OCI-LY7 (cell line): ENCODE measurements around the gene YPEL4.

Experiments used
- EZH2phosphoT487 ChIP-seq: fragments of 200-600 bp; sonication (generic); IDR thresholded peaks from 2 replicates; pipeline ENCODE4 v1.6.1; 2018; ENCODE audit warnings: low read depth, borderline replicate concordance, mild to moderate bottlenecking, mixed run types, antibody characterized with exemption, low read length, moderate library complexity, mixed read lengths
- TF ChIP-seq, protein P1 (sequence below): fragments of 200-600 bp; sonication (generic); conservative IDR thresholded peaks from 2 replicates; pipeline ENCODE4 v1.5.1; 2014; ENCODE audit warnings: mild to moderate bottlenecking, antibody characterized with exemption, low read length, moderate library complexity, mixed read lengths

DNA sequence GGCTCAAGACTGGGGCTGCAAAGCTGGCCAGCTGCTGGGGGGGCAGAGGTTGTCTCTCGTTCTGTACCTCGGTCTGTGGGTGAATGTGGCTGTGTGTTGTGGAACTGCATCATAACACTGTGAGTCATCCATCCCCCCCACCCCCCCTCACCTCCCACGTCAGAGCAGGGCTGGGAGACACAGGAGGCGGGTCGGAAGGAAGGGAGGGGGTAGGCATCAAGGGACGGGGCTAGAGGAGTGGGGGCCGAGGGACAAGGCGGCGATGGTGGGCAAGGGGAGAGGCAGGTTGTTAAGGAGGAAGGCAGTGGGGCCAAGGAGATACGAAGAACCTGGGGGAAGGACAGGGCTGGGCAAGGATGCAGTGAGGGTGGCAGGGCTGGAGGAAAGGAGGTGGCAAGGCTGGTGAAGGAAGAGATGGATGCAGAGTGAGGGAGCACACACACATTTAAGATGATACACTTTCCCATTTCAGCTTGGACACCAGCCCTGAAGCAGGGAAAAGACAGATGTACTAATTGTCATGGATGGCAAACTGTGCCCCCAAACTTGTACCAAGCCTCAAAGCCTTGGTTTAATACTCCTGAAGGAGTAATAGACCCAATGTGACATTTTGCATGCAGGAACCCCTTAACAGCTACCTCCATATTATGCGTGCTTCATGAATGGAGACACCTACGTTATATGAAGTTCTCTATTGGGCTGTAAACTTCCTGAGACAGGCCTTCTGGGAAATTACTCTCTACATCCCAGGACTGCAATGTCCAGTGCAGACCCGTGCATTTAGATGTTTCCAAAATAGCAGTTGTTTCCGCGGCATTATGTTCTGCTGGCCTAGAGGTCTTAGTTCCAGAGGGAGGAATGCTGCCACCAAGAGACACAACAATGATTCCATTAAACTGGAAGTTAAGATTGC is at the start of gene YPEL4:
- TF ChIP-seq, protein P1, sequence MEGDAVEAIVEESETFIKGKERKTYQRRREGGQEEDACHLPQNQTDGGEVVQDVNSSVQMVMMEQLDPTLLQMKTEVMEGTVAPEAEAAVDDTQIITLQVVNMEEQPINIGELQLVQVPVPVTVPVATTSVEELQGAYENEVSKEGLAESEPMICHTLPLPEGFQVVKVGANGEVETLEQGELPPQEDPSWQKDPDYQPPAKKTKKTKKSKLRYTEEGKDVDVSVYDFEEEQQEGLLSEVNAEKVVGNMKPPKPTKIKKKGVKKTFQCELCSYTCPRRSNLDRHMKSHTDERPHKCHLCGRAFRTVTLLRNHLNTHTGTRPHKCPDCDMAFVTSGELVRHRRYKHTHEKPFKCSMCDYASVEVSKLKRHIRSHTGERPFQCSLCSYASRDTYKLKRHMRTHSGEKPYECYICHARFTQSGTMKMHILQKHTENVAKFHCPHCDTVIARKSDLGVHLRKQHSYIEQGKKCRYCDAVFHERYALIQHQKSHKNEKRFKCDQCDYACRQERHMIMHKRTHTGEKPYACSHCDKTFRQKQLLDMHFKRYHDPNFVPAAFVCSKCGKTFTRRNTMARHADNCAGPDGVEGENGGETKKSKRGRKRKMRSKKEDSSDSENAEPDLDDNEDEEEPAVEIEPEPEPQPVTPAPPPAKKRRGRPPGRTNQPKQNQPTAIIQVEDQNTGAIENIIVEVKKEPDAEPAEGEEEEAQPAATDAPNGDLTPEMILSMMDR: no peak
- TF ChIP-seq EZH2phosphoT487: no peak
